ENCODE data around the gene HIPK1.

HIPK1 gene

GRCh38 chr1:113886417-113887401, 42.4 kb upstream of the HIPK1 start:
- no peaks in the 10 kb centered on the region for H3K36me3 ChIP-seq (ENCODE audit: low read length)
- H2AFZ ChIP-seq (ENCODE audit: low read depth, low read length, severe bottlenecking): no peak overlapping the region
- no peak overlapping the region for H3K4me2 ChIP-seq (ENCODE audit: low read depth, low read length, poor library complexity, severe bottlenecking)
- H3K9ac ChIP-seq (ENCODE audit: low read length): no peak overlapping the region
- H4K20me1 ChIP-seq (ENCODE audit: low read depth, low read length): no peaks in the 10 kb centered on the region
- no peaks in the 10 kb centered on the region for H3K9me2 ChIP-seq (replicated peaks; ENCODE audit: insufficient read depth, low read length)
- H3K27me3 ChIP-seq (ENCODE audit: low read length): no peaks in the 10 kb centered on the region
- H3F3A ChIP-seq (ENCODE audit: insufficient read depth): no peaks in the 10 kb centered on the region
- TF ChIP-seq CTCF (IDR thresholded peaks at IDR 0.05; ENCODE audit: insufficient read depth, low read length, poor library complexity, severe bottlenecking) (no peak), EZH2phosphoT487 (conservative IDR thresholded peaks at IDR 0.05; ENCODE audit: low read length) (no peak)
- H3K27ac ChIP-seq (ENCODE audit: low read depth, low read length): no peak overlapping the region
- H3K79me2 ChIP-seq (ENCODE audit: insufficient read depth, low read length): no peaks in the 10 kb centered on the region
- H3K9me3 ChIP-seq (ENCODE audit: insufficient read depth, low read length): no peaks in the 10 kb centered on the region
- H3K4me3 ChIP-seq (ENCODE audit: insufficient read depth, low read length, poor library complexity, severe bottlenecking): no peak overlapping the region

- no peaks in the 10 kb centered on the region for H3K27me3 ChIP-seq (ENCODE audit: low read length)
- no peak within 1 kb of the TSS for H3K9ac ChIP-seq (ENCODE audit: low read length)
- no peaks in the 10 kb centered on the region for H3K79me2 ChIP-seq (ENCODE audit: insufficient read depth, low read length)
- no peak within 1 kb of the TSS for H2AFZ ChIP-seq (ENCODE audit: low read depth, low read length, severe bottlenecking)
- no peaks in the 10 kb centered on the region for H3F3A ChIP-seq (ENCODE audit: insufficient read depth)
- no peak within 1 kb of the TSS for H3K27ac ChIP-seq (ENCODE audit: low read depth, low read length)
- TF ChIP-seq EZH2phosphoT487 (conservative IDR thresholded peaks at IDR 0.05; ENCODE audit: low read length) (no peak), CTCF (IDR thresholded peaks at IDR 0.05; ENCODE audit: insufficient read depth, low read length, poor library complexity, severe bottlenecking) (no peak)
- no peaks in the 10 kb centered on the region for H3K9me2 ChIP-seq (replicated peaks; ENCODE audit: insufficient read depth, low read length)
- no peaks in the 10 kb centered on the region for H3K36me3 ChIP-seq (ENCODE audit: low read length)
- no peak within 1 kb of the TSS for H3K4me2 ChIP-seq (ENCODE audit: low read depth, low read length, poor library complexity, severe bottlenecking)
- H4K20me1 ChIP-seq (ENCODE audit: low read depth, low read length): no peaks in the 10 kb centered on the region
- H3K9me3 ChIP-seq (ENCODE audit: insufficient read depth, low read length): no peaks in the 10 kb centered on the region
- H3K4me3 ChIP-seq (ENCODE audit: insufficient read depth, low read length, poor library complexity, severe bottlenecking): no peak within 1 kb of the TSS
These were observed 41.5 kb upstream of the HIPK1 start, which contains the start of gene BCL2L15 for GRCh38 chr1:113887402-113888175. BCL2L15 (minus strand) TSS chr1:113887581; CDS start chr1:113887375, 206 bp downstream.

- Histone ChIP-seq H3K9me3 (ENCODE audit: insufficient read depth, low read length) (no peaks in the 10 kb centered on the region), H3K9me2 (replicated peaks; ENCODE audit: insufficient read depth, low read length) (no peaks in the 10 kb centered on the region), H3K79me2 (ENCODE audit: insufficient read depth, low read length) (no peaks in the 10 kb centered on the region), H3K4me3 (ENCODE audit: insufficient read depth, low read length, poor library complexity, severe bottlenecking) (no peak overlapping the region), H3K27me3 (ENCODE audit: low read length) (no peaks in the 10 kb centered on the region), H3K4me2 (ENCODE audit: low read depth, low read length, poor library complexity, severe bottlenecking) (no peak overlapping the region), H3K27ac (ENCODE audit: low read depth, low read length) (no peak overlapping the region), H3K36me3 (ENCODE audit: low read length) (peaks cover 9% of the 10 kb centered on the region; the same call in 1 of the 2 replicates), H3F3A (ENCODE audit: insufficient read depth) (0 out of 2 replicates have a peak, but pooled peaks cover 4% of the 10 kb centered on the region), H3K9ac (ENCODE audit: low read length) (no peak overlapping the region), H4K20me1 (ENCODE audit: low read depth, low read length) (no peaks in the 10 kb centered on the region), H2AFZ (ENCODE audit: low read depth, low read length, severe bottlenecking) (no peak overlapping the region)
- TF ChIP-seq CTCF (IDR thresholded peaks at IDR 0.05; ENCODE audit: insufficient read depth, low read length, poor library complexity, severe bottlenecking) (no peak), EZH2phosphoT487 (conservative IDR thresholded peaks at IDR 0.05; ENCODE audit: low read length) (no peak)
These were observed 38.3 kb upstream of the HIPK1 start for GRCh38 chr1:113890816-113891215.

All from SU-DHL-6 (cell line).